ENCODE data around the gene BOLA2B.
"Not testable (repeated sequence)": the region's sequence is repeated elsewhere in the genome, so short reads cannot be mapped to it uniquely, and the experiment has no call there.

Gene BOLA2B

DNA sequence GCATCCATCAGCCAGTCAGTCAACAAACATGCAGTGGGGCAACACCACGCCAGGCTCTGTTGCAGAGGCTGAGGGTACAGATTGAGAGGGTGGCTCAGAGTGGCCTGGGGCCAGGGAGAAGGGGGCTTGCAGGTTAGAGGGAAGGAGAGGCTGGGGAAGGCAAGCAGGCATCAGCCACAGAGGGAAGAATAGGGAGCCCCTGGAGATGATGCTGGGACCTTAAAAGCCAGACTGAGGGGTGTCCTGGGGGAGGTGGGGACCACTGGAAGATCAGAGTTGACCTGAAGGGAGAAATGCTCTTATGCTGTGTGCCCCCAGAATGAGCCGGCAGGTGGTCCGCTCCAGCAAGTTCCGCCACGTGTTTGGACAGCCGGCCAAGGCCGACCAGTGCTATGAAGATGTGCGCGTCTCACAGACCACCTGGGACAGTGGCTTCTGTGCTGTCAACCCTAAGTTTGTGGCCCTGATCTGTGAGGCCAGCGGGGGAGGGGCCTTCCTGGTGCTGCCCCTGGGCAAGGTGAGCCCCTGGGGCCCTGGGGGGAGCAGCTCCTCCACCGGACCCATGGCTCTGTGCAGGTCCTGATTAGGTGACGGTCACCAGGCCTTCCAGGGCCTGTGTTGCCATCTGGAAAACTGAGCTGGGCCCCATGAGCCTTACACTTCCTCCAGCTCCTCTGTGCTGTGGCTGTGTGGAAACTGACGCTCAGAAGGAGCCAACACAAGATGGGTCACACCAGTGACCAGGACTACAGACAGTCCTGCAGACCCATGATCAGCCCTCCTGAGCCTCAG, 8.4 kb downstream of the BOLA2B start:
- DNase-seq (ENCODE audit: low spot score) (no peak), FAIRE-seq (no peak)

DNA sequence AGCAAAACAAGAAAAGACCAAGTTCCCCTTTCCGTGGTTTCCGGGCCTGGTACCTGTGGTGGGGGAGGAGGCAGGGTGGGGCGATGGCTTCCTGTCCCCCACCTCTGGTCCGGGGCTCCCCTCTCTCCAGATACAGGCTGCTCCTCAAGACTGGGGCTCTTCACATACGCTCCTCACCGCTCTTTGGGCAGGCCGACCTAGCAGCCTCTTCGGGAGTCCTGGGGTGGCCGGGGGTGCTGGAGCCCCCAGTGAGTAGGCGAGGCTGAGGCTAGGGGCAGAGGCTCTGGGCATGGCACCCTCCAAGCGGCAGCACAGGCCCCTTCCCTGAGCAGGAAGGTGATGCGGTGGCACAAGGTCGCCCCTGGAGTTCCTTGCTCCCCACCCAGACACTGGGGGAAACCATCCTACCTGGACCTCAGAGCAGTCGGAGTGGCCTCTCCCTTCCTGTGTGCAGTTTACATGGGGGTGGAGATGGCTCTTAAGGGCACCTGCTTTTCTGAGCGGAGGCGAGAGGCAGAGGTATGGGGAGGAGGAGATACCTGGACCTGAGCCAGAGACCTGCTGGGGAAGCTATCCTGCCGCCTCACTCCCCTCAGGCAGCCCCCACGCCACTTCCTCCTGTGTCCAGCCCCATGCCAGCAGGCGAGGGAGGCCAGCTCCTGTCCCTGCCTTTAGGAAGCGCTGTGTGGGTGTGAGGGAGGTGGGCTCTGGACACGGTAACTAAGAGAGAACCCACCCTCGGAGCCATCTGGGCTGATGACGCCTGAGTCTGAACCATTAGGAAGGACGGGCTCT, 9.2 kb downstream of the BOLA2B start:
- FAIRE-seq (no peak), DNase-seq (ENCODE audit: low spot score) (no peak)

DNA sequence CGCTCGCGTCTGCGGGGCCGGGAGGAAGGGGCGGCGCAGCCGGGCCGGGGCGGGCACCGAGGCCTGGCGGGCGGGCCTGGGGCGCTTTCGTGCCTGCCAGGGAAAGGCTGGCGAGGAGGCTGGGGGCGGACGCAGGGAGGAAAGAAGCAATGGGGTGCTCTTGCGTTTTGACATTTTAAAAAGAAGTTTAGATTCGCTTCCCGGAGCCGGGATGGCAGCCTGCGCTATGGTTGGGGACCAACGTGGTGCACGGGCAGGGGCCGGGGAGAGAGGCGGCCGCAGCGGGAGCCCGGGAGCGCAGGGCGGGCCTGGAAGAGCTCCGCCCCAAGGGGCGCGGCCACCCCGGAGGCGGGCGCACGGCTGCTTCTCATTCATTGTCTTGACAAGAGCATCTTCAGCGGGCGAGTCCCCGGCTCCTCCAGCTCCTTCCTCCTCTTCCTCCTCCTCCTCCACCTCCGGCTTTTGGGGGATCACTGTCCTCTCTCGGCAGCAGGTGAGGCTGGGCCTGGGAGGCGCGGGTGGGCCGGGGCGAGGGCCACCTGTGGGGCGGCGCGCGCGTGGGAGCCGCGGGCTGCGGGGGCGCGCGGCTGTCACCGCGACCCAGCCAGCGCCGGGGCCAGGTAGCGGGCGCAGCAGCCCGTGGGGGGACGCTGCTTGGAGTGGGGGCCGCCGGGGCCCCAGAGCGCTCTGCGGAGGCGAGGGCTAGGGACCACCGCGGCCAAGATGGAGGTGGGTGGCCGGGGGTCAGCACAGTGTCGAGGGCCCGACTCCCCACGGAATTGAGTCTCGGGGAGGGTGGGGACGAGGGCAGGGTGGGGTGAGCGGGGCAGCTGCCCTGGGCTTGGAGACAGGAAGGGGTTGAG, 10.0 kb downstream of the BOLA2B start, which contains the start of gene CORO1A:
Gene CORO1A, plus strand, starts transcription at position 370 of the 863 bp plus-strand sequence. CDS start 1,608 bp downstream, outside the sequence.
- FAIRE-seq (no peak), DNase-seq (ENCODE audit: low spot score) (peak; percentile 16)

GRCh38 chr16:30180741-30181140, 12.7 kb downstream of the BOLA2B start:
- DNase-seq (ENCODE audit: low spot score) (no peak), FAIRE-seq (no peak)

- FAIRE-seq, result no peak
- DNase-seq (ENCODE audit: low spot score), result no peak
These were observed 13.5 kb downstream of the BOLA2B start for GRCh38 chr16:30179931-30180330.

GRCh38 chr16:30179195-30179594, 14.3 kb downstream of the BOLA2B start:
- FAIRE-seq (no peak), DNase-seq (ENCODE audit: low spot score) (no peak)

GRCh38 chr16:30176876-30177275, 16.6 kb downstream of the BOLA2B start:
- DNase-seq (ENCODE audit: low spot score); FAIRE-seq: not testable (repeated sequence)

GRCh38 chr16:30173054-30173453, 20.4 kb downstream of the BOLA2B start:
- FAIRE-seq (no peak), DNase-seq (ENCODE audit: low spot score) (no peak)

DNA sequence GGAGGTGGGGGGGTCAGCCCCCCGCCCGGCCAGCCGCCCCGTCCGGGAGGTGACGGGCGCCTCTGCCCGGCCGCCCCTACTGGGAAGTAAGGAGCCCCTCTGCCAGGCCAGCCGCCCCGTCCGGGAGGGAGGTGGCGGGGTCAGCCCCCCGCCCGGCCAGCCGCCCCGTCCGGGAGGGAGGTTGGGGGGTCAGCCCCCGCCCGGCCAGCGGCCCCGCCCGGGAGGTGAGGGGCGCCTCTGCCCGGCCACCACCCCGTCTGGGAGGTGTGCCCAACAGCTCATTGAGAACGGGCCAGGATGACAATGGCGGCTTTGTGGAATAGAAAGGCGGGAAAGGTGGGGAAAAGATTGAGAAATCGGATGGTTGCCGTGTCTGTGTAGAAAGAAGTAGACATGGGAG, 23.3 kb downstream of the BOLA2B start:
- not testable (repeated sequence) for FAIRE-seq

GRCh38 chr16:30169416-30169815, 24.1 kb downstream of the BOLA2B start:
- not testable (repeated sequence) for DNase-seq (ENCODE audit: low spot score); FAIRE-seq

More for the DNA sequence above, 23.3 kb downstream of the BOLA2B start:
- DNase-seq (ENCODE audit: low spot score), result not testable (repeated sequence)

DNA sequence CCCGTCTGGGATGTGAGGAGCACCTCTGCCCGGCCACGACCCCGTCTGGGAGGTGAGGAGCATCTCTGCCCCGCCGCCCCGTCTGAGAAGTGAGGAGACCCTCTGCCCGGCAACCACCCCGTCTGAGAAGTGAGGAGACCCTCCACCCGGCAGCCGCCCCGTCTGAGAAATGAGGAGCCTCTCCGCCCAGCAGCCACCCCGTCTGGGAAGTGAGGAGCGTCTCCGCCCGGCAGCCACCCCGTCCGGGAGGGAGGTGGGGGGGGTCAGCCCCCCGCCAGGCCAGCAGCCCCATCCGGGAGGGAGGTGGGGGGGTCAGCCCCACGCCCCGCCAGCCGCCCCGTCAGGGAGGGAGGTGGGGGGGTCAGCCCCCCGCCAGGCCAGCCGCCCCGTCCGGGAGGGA, 24.7 kb downstream of the BOLA2B start:
- DNase-seq (ENCODE audit: low spot score); FAIRE-seq: not testable (repeated sequence)

GRCh38 chr16:30166202-30166902, 27.1 kb downstream of the BOLA2B start:
- FAIRE-seq (no peak), DNase-seq (ENCODE audit: low spot score) (no peak)

- FAIRE-seq (no peak), DNase-seq (ENCODE audit: low spot score) (no peak)
These were observed 29.9 kb downstream of the BOLA2B start for GRCh38 chr16:30163538-30163937.

GRCh38 chr16:30157214-30157613, 36.3 kb downstream of the BOLA2B start:
- DNase-seq (ENCODE audit: low spot score) (no peak), FAIRE-seq (no peak)

DNA sequence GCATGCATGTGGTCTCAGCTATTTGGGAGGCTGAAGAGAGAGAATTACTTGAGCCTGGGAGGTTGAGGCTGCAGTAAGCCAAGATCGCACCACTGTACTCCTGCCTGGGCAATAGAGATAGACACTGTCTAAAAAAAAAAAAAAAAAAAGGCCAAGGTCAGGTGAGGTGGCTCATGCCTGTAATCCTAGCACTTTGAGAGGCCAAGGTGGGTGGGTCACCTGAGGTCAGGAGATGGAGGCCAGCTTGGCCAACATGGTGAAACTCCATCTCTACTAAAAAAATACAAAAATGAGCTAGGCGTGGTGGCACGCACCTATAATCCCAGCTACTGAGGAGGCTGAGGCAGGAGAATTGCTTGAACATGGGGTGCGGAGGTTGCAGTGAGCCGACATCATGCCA, 38.3 kb downstream of the BOLA2B start:
- FAIRE-seq, result no peak

DNA sequence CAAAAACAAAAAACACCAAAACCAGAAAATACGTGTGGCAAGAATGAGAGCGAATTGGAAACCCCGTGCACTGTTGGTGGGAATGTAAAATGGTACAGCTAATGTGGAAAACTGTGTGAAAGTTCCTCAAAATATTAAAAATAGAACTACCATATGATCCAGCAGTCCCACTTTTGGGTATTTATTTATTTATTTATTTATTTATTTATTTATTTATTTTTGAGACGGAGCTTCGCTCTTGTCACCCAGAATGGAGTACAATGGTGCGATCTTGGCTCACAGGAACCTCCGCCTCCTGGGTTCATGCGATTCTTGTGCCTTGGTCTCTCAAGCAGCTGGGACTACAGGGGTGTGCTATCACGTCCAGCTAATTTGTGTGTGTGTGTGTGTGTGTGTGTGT, 40.9 kb downstream of the BOLA2B start:
- FAIRE-seq (no peak), DNase-seq (ENCODE audit: low spot score) (no peak)

More for the DNA sequence above, 38.3 kb downstream of the BOLA2B start:
- DNase-seq (ENCODE audit: low spot score), result no peak

GRCh38 chr16:30151091-30151490, 42.4 kb downstream of the BOLA2B start:
- FAIRE-seq, result no peak
- no peak for DNase-seq (ENCODE audit: low spot score)

DNA sequence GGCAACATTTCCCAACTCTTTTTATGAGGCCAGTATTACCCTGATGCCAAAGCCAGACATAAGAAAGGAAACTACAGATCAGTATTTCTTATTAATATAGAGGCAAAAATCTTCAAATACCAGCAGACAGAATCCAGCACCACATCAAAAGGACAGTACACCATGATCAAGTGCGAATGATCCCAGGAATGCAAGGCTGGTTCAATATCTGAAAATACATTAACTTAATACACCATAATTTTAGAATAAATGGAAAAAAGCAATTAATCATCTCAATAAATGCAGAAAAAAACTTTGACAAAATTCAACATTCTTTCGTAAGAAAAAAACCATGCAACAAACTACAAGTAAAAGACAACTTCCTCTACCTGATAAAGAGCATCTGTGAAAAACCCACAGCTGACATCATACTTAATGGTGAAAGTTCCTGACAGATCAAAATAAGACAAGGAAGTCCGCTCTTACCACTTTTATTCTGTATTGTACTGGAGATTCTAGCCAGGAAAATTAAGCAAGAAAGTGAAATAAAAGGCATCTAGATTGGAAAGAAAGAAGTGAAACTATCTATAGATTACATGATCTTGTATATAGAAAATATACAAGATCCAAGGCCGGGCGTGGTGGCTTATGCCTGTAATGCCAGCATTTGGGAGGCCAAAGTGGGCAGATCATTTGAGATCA, 44.1 kb downstream of the BOLA2B start:
- no peak for FAIRE-seq

DNA sequence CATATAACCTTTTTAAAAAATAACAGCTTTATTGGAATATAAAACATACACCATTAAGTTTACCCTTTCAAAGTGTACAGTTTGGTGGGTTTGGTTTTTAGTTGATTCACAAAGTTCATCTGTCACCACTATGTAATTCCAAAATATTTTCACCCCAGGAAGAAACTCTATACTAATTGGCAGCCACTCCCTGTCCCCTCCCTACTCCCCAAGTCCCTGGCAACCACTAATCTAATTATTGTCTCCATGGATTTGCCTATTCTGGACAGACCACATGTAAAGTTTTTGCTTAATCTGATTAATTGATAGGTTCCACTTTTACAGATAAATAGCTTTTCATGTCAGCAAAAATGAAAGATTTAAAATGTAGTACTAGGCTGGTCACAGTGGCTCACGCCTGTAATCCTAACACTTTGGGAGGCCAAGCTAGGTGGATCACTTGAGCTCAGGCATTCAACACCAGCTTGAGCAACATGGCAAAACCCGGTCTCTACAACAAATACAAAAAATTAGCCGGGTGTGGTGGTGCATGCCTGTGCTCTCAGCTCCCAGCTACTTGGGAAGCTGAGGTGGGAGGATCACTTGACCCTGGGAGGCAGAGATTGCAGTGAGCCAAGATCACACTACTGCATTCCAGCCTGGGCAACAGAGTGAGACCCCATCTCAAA, 45.5 kb downstream of the BOLA2B start:
- no peak for FAIRE-seq

More for the DNA sequence above, 44.1 kb downstream of the BOLA2B start:
- DNase-seq (ENCODE audit: low spot score), result no peak

GRCh38 chr16:30145657-30146056, 47.8 kb downstream of the BOLA2B start:
- DNase-seq (ENCODE audit: low spot score) (no peak), FAIRE-seq (no peak)

More for the DNA sequence above, 45.5 kb downstream of the BOLA2B start:
- no peak for DNase-seq (ENCODE audit: low spot score)
